Astrocyte of the cerebellum (primary cell): Measurements from ENCODE around the gene EHHADH.

Source experiments
- DNase-seq: peaks from one replicate; pipeline ENCODE4 v3.0.0-alpha.2; 2011; ENCODE audit warnings: low read depth
- H3K4me3 ChIP-seq: 2 replicates; pipeline ENCODE4 v1.5.1; 2011; ENCODE audit warnings: mild to moderate bottlenecking, low read depth, low read length, moderate library complexity
- in situ Hi-C: cut with HindIII; loops from 2 replicates; pipeline ENCODE4 v1.10.0; 2017; ENCODE audit warnings: low sequenced_read_pairs
- TF ChIP-seq, protein P1 (sequence below): IDR thresholded peaks from 2 replicates; pipeline ENCODE4 v1.5.1; 2012; ENCODE audit warnings: low read length, low read depth, moderate library complexity, mild to moderate bottlenecking; ENCODE audit errors: missing control alignments

Gene EHHADH

DNA sequence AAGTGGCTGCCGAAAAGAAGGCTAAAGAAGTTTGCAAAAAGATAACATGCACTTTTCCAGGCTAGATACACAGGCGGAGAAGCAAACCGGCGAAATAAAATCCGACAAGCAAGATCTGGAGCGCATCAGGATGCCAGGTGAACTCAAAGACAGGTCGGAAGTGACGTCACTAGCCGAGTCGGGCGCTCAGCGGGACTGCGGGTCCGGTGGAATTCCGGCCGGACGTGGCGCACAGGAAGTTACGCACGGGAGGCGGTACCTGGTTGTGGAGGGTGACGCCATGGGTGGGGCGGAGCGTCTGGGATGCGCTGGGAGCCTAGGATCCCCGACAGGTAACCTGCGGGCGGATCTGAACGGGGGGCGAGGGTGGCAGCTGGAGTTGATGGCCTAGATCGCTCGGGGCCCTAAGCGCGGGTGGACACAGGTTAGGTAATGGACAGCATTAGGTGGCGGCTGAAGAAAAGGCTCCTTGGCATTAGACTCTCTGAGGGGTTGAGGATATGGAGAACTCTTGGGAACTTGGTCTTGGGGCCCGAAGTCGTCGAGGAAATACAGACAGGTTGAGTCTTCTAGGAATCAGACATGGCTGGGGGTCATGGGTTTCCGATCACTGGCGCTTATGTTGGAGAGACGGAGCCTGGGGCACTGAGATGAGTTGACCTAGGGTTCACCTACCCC, 29.0 kb upstream of the EHHADH start:
- TF ChIP-seq, protein P1, sequence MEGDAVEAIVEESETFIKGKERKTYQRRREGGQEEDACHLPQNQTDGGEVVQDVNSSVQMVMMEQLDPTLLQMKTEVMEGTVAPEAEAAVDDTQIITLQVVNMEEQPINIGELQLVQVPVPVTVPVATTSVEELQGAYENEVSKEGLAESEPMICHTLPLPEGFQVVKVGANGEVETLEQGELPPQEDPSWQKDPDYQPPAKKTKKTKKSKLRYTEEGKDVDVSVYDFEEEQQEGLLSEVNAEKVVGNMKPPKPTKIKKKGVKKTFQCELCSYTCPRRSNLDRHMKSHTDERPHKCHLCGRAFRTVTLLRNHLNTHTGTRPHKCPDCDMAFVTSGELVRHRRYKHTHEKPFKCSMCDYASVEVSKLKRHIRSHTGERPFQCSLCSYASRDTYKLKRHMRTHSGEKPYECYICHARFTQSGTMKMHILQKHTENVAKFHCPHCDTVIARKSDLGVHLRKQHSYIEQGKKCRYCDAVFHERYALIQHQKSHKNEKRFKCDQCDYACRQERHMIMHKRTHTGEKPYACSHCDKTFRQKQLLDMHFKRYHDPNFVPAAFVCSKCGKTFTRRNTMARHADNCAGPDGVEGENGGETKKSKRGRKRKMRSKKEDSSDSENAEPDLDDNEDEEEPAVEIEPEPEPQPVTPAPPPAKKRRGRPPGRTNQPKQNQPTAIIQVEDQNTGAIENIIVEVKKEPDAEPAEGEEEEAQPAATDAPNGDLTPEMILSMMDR, result no peak
- H3K4me3 ChIP-seq, result peak overlapping the region; percentile 91
- in situ Hi-C loops, result no loop called here
- DNase-seq, result peak; percentile 85

DNA sequence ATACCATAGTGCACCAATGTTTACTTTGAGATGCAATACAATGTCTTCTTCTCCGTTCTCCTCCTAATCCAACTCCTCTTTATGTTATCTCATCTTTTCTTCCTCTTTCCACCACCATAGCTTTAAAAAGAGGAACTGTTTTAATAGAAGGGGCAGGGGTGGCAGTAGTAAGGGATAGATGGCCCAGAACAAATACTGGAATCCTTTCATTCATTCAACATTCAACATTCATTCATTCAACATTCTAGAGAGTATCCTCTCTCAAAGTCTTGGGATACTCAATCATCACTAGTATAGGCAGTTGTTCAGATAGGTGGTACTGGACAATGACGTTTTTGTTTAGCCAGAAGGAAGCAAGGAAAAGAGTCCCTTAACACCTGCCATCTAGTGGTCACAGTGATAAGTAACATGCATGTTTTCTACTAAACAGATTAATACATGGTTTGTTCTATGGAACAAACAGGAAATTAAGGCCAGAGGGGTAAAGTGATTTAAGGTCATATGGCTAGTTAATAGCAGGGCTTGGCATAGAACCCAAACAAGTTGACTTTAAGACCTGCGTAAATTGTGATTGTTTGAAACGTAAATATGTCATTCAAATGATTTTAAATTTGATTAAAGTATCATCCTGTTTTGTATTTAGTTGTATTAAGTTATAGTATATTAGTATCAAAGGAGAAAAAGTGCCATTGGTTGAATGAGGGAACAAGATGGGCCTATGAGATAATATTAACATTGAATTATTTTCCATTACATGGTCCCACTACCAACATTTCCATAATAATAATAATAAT, 26.9 kb upstream of the EHHADH start:
- in situ Hi-C loops, result no loop called here
- H3K4me3 ChIP-seq, result no peak overlapping the region
- peak; percentile 39 for DNase-seq
- TF ChIP-seq, protein P1, result peak; percentile 63

DNA sequence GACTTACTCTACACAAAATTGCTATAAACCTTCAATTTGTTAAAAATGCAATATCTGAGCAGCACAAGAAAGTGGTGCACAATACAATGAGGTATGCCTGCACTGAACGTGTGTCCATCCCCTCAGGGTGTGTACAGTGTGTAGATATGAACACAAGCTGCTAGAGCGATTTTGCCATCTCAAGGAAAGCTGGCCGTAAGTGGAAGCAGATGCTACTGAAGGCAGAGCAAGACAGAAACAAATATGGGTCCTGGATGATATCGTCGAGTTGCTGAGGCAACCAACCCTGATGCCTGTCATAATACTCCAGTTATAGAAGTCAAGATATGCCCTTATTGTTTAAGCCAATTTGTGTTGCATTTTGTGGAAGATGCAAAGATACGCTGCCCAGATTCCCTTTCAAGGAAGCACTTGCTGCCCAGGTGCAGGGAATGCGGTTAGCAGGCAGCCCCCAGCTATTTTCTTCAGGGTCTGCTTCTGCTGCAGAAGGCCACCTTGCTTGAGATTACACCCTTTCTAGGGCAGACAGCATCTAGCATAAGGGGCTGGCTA, 25.8 kb upstream of the EHHADH start:
- in situ Hi-C loops, result no loop called here
- TF ChIP-seq, protein P1, result no peak
- DNase-seq, result no peak
- no peak overlapping the region for H3K4me3 ChIP-seq

DNA sequence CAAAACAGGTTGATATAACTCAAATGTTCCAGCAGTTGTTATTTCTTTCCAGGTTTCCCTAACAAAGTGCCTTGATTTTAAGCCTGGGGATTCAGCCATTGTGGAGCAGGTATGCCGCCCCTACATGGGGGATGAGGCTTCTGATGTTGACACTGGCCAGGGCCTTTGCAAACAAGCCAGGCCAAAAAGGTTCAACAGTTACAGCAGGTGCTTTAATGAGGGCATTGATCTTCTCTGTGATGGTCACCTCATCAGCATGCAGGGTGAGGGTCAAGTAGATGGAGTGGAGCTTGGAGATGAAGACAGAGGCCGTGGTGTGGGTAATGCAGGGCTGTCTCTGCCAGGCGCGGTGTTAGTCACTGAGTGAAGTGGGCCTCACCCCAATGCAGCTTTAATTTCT, 22.6 kb upstream of the EHHADH start:
- in situ Hi-C loops, result no loop called here
- H3K4me3 ChIP-seq, result no peak overlapping the region
- TF ChIP-seq, protein P1, result no peak
- DNase-seq, result no peak

DNA sequence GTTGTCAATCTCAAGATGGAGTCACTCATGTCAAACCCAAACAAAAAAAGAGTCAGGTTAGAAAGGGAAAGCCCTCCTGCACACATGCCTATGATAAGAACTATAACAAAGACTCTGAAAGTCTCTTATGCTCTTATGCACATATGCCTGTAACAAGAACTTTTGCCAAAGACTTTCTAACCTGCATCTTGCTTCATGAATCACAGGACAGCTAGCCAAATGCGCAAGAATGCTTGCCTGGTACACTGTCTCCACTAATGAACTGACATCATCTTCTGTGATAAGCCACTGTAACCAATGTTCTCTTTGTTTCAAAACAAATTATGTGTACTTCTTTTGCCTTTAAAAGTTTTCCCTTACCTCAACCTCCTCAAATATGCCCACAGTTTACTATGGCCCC, 18.2 kb upstream of the EHHADH start:
- no peak overlapping the region for H3K4me3 ChIP-seq
- no peak for DNase-seq
- in situ Hi-C loops, result loop anchor here (5.0 kb wide), 1 partner anchor 70 kb away; no protein-coding TSS in a partner anchor
- TF ChIP-seq, protein P1, result no peak

DNA sequence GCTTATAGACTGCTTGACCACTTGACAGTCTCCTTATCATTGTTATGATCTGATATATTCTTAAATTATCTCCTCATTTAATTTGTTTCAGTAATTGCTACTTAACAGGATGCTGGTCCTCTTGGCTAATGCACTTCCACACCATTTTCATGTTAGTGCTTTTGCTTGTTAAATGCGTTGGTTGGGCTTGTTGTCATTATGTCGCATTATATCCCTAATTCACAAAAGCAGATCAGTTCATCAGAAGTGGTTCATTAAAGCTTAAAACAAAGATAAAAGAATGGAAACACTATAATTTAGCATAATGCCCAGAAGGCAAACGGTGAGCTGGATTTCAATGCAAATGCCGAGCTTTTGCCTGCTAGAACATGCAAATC, 17.1 kb upstream of the EHHADH start:
- in situ Hi-C loops, result loop anchor here (5.0 kb wide), 1 partner anchor 69 kb away; no protein-coding TSS in a partner anchor
- no peak overlapping the region for H3K4me3 ChIP-seq
- DNase-seq, result no peak
- TF ChIP-seq, protein P1, result no peak
